HG02763 (cell line): ENCODE measurements around the gene CPLANE1.
A peak's percentile ranks its signal among the peaks of the same experiment; 100 is the strongest.
"Not testable (repeated sequence)": the region's sequence is repeated elsewhere in the genome, so short reads cannot be mapped to it uniquely, and the experiment has no call there.

Source experiments
- ATAC-seq: cut with Tn5 transposase; IDR thresholded peaks from one replicate; pipeline ENCODE4 v1.9.1; 2021; ENCODE audit warnings: mild to moderate bottlenecking, moderate library complexity; ENCODE audit not compliant: unreplicated experiment

Gene CPLANE1

DNA sequence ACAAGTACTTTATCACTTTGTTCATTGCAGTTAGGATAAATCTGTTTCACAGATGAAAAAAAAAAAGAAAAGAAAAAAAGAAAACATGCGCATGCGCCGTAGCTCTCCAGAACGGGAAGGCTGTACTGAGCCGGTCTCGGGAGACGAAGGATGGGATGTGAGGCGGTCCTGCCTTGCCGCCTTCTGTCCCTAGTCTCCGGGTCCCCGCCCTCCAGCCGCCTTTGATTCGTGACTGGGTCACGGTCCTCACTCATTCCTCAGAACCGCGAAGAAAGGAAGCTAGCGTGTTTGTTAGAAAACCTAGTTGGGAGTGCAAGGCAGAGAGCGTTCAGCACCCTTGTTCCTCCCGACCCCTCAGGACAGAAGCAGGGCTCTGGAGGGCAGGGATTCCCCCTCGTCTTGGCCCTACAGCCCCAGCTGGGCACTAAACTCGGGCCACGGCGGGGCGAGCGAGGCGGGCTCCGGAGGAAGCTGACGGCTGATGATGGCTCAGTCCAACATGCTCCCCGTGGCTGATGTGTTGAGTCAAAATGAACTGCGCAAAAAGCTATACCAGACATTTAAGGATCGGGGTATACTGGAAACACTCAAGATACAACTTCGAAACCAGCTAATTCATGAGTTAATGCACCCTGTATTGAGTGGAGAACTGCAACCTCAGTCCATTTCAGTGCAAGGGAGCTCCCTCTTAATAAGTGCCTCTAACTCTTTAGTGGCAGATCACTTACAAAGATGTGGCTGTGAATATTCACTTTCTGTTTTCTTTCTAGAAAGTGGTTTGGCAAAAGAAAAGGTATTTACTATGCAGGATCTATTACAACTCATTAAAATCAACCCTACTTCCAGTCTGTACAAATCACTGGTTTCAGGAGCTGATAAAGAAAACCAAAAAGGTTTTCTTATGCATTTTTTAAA, 40.0 kb downstream of the CPLANE1 start:
- no peak for ATAC-seq

- ATAC-seq, result no peak
These were observed 41.4 kb downstream of the CPLANE1 start for GRCh38 chr5:37207802-37208201.

DNA sequence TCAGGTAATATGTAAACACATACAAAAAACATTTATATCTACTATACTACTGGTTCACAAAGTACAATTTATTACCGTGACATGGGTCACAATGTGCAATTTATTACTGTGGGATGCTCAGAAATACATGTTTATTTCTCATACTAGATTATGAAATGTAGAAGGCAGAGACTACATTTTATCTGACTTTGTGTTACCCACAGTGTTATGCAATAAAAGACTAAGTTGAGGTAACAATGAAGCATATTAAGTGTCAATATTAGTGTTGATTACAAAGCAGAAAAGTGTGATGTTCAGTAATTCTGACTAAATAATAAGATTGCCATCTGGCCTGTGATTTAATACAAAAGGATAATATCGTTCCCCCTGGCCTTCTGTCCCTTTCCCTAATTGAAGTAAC, 42.4 kb downstream of the CPLANE1 start:
- ATAC-seq, result no peak

DNA sequence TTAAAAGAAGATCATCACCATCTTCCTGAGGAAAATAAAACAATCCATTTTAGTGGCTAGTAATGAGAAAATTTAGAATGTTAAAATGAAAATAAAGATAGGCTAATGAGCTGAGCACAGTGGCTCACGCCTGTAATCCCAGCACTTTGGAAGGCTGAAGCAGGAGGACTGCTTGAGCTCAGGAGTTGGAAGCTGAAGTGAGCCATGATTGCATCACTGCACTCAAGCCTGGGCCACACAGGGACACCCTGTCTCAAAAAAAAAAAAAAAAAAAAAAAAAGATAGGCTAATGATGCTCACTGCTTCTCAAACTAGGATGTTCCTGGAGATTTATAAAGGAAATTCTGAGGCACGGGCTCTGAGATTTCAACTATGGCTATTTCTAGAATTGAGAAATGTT, 50.3 kb downstream of the CPLANE1 start:
- ATAC-seq, result no peak

DNA sequence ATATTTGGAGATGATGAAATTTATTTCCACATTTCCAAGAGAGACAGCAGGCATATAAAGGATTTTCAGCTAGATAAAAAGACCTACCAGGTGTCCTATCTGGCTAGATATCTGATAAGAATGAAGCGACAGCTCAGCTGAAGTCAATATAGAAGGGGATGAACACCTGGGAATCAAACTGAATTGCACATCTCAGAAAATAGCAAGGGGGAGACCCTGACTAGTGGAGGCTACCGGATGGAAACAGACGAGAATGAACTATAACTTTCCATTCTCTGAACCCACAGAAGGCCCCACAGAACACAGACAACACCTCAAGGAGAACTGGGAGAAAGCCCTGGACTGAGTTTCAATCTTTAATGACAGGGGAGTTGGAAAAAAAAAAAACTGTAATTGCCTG, 51.1 kb downstream of the CPLANE1 start:
- ATAC-seq, result peak; percentile 45

DNA sequence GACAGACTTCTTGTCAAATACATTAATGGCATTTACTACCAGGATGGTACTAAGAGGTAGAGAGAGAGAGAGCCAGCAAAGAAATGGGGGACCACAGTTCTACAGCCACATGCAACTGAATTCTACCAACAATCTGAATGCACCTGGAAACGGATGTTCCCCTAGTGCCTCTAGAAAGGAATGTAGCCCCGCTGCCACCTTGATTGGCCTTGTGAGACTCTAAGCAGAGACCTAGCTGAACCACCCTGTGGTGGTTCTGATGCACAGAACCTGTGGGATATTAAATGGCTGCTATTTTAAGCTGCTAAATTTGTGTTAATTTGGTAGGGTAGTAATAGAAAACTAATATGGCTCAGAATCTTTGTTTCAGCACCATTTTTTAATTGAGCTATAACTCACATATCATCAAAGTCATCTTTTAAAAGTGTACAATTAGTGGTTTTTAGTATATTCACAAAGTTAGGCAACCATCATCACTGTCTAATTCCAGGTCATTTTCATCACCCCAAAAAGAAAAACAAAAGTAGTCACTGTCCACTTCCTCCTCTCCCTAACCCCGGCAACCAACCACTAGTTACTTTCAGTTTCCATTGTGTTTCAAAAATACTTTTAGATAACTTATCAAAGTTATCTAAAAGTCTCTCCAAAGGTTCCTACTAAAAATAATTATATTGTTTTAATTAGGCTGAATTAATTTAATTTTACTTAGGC, 51.7 kb downstream of the CPLANE1 start:
- ATAC-seq, result peak; percentile 77

DNA sequence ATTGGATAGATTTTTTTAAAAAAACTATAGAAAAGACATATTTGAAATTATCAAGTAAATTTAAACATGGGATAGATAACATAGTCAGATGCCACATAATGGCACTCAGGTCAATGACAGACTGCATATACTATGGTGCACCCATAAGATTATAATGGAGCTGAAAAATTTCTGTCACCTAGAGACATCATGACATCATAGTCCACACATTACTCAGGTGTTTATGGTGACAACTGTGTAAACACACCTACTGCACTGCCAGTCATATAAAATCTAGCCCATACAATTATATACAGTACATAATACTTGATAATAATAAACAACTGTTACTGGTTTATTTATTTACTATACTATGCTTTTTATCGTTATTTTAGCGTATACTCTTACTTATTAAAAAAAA, 58.6 kb downstream of the CPLANE1 start:
- ATAC-seq, result no peak

DNA sequence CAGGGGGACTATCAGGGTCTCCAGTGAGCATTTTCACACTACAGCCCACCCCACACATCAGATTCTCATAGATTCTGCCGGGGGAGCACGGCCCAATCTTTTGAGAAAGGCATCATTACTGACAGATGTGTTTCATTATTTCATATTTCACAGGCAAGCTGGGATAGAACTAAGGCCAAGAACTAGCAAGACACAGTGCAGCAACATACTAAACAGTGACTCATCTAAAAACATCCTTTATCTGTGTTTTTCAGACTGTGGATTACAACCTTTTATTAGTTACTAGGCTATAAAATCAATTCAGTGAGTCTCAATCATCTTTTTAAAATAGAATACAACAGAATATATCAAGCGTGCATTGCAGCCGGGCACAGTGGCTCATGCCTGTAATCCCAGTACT, 59.8 kb downstream of the CPLANE1 start:
- no peak for ATAC-seq

- ATAC-seq, result no peak
These were observed 61.7 kb downstream of the CPLANE1 start for GRCh38 chr5:37187465-37187977.

GRCh38 chr5:37184748-37185364, 64.3 kb downstream of the CPLANE1 start:
- peak; percentile 73 for ATAC-seq

- no peak for ATAC-seq
These were observed 66.5 kb downstream of the CPLANE1 start for GRCh38 chr5:37182667-37183066.

DNA sequence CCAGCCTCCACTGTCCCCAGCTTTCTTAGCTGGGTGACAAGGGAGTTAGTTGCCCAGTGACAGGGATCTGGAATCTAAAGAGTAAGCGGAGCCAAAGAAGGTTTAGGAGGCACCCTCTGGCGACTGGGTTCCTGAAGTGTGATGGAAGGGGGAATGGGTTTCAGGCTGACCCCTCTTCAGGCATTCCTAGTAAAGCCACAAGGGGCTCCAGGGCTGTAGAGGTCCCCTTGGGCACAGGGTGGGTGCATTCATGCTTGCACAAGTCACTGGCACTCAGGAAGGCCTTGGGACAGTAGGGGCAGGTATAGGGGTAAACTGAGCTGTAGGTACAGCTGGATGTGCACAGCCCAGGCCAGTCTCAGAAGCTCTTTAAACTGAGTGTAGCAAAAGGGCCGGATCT, 74.2 kb downstream of the CPLANE1 start:
- ATAC-seq, result no peak

DNA sequence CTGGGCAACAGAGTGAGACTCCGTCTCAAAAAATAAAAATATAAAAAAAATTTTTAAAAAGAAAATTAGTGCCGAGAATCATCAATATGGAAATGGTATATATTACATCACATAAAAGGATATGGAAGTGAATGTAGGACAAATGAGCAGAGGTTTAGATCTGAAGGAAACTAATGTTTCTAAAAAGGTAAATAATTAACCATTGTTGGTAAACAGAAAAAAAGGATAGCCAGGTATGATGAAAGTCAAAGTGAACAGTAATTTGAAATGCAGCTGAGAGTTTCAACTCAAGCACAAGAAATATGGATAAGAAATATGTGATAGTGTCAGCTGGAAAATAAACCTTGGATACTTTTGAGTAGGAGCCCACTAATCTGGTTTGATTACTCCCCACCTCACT, 76.2 kb downstream of the CPLANE1 start:
- no peak for ATAC-seq

DNA sequence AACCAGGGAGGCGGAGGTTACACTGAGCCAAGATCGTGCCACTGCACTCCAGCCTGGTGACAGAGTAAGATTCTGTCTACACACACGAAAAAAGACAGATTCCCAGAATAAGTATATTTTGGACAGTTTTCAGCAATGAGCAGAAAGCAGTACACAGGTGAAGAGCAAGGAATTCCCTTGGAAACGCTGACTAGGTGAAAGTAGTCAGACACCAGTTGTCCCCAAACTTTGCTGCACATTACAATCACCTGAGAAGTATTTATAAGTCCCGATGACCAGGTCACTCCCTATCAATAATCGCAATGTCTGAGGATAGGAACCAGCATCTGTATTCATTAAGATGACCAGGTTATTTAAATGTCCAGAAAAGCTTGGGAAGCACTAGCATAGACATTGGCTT, 78.3 kb downstream of the CPLANE1 start:
- no peak for ATAC-seq

DNA sequence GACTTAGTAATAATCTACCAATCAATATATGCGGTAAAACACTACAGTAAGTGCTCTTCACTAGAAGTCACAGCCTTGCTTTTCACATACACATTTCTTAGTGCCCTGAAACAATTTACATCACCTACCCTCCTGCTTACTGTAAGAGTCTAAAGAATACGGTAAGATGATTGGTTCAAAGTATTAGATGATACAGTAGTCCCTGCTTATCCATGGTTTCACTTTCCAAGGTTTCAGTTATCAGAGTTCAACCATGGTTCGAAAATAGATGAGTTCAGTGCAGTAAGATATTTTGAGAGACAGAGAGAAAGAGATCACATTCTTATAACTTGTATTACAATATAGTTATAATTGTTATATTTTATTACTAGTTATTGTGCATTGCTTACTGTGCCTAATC, 83.0 kb downstream of the CPLANE1 start:
- ATAC-seq, result no peak

DNA sequence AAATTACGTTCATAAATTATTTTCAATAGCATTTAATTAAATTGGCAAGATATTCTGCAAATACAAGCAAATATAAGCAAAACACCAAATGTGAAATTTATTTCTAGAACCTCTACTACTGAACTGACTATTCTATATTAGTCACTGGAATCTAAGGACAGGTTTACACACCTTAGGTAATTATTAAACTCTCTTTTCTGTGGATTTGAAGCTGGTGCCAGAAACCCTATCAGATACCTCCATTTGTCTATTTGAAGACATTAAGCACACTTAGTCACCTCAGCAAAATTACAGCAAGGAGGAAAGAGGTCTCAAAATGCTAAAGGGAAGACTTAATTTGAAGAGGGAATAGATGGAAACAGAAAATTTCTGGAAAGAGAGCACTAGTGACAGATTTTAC, 83.4 kb downstream of the CPLANE1 start:
- no peak for ATAC-seq

DNA sequence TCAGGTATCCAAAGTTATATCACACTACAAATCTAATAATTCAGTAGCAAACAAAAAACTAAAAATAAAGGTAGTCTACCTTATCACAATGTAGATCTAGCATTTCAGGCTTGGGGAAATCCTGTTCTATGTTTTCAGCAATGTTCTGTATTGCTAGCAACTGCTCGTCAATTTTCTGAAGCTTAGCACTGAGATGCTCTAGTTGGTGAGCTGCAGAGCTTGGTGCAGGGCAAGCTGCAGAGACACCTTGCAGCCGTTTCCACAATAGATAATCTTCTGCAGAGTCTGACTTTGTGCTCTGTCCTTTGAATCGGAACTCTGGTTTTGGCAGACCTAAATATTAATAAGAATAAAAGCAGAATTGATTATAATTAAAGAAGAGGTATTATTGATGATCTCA, 95.5 kb downstream of the CPLANE1 start:
- no peak for ATAC-seq

- no peak for ATAC-seq
These were observed 102.3 kb downstream of the CPLANE1 start for GRCh38 chr5:37146896-37147295.

- no peak for ATAC-seq
These were observed 112.5 kb downstream of the CPLANE1 start for GRCh38 chr5:37136694-37137093.

DNA sequence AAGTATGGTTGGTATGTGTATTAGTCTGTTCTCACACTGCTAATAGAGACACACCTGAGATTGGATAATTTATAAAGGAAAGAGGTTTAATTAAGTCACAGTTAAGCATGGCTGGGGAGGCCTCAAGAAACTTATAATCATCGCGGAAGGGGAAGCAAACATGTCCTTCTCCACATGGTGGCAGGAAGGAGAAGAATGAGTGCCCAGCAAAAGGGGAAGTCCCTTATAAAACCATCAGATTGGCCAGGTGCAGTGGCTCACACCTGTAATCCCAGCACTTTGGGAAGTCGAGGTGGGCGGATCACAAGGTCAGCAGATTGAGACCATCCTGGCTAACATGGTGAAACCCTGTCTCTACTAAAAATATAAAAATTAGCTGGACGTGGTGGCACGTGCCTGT, 113.9 kb downstream of the CPLANE1 start:
- ATAC-seq, result not testable (repeated sequence)

DNA sequence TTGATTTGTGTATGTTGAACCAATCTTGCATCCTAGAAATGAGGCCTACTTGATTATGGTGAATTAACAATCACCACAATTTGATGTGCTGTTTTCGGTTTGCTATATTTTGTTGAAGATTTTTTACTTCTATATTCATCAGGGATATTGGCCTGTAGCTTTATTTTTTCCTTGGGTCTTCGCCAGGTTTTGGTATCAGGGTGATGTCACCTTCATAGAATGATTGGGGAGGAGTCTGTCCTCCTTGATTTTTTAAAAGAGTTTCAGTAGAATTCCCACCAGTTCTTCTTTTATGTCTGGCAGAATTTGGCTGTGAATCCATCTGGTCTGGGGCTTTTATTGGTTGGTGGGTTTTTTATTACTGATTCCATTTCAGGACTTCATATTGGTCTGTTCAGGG, 115.2 kb downstream of the CPLANE1 start:
- no peak for ATAC-seq

DNA sequence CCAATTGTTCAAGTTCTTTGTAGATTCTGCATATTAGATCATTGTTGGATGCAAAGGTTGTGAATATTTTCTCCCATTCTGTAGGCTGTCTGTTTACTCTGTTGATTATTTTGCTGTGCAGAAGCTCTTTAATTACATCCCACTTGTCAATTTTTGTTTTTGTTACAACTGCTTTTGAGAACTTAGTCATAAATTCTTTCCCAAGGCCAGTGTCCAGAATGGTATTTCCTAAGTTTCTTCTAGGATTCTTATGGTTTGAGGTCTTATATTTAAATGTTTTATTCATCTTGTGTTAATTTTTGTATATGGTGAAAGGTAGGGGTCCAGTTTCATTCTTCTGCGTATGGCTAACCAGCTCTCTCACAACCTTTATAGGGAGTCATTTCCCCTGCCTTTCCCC, 116.5 kb downstream of the CPLANE1 start:
- no peak for ATAC-seq
